K562 (cell line): ENCODE data around the gene LMBR1L. TPM values are rescaled to one million over a fixed set of nuclear protein-coding genes. Genes with fewer than 3 reads are reported as not detected.
"Not testable (repeated sequence)": the region's sequence is repeated elsewhere in the genome, so short reads cannot be mapped to it uniquely, and the experiment has no call there.

ENCODE experiments used
- ATAC-seq: fragments of 200-7000 bp; cut with Tn5 transposase; 3 replicates; pipeline ENCODE4 v1.9.1; 2020; ENCODE audit warnings: moderate library complexity
- BruUV-seq: library from RNA; stranded (reverse); fragments of 400-500 nt; replicated peaks from 2 replicates; lab custom pipeline; 2021; lab: Mats Ljungman, UMichigan
- CTCF ChIA-PET: fragments of 300-600 bp; formaldehyde crosslinking; extraction: SDS; loops from one replicate; lab custom pipeline; 2021; ENCODE audit warnings: low intra/inter-chr PET ratio; lab: Yijun Ruan, JAX
- POLR2A ChIA-PET: fragments of 300-600, 350-650 bp; sonication (Branson Sonifier 250); formaldehyde crosslinking; extraction: SDS; loops from one replicate; lab custom pipeline; 2021; ENCODE audit warnings: antibody characterized with exemption, inconsistent platforms; lab: Yijun Ruan, JAX
- DNase-seq, 4 experiments: peaks; one replicate each; pipeline versions ENCODE4 v3.0.0 to v3.0.0-alpha.2; 2011 to 2018; ENCODE audit warnings: low spot score in 3 of 4, mixed read lengths in 3 of 4; ENCODE audit errors: extremely low read depth in 1 of 4
- FAIRE-seq: peaks from 2 replicates; lab custom pipeline; 2011; peaks lifted over from hg19 to GRCh38; lab: Jason Lieb, UNC
- H2AFZ ChIP-seq: 2 replicates; pipeline ENCODE4 v1.6.0; 2011; ENCODE audit warnings: low read depth, low read length, control low read depth, inconsistent platforms
- H3K27ac ChIP-seq: fragments of 200-600 bp; 3 replicates; pipeline ENCODE4 v1.8.0; 2011; ENCODE audit warnings: low read depth, mild to moderate bottlenecking, control low read depth, inconsistent platforms, low read length, moderate library complexity, mixed read lengths; ENCODE audit errors: extremely low read depth
- H3K27me3 ChIP-seq, 2 experiments: fragments of 300-600 bp in 1 of 2; 2 replicates in 1 of 2; 3 replicates in 1 of 2; pipeline versions ENCODE4 v1.6.0 to v1.8.0; 2011; ENCODE audit warnings: inconsistent platforms in 2 of 2, low read length in 2 of 2, mild to moderate bottlenecking in 1 of 2, mixed read lengths in 1 of 2, moderate library complexity in 1 of 2; ENCODE audit not compliant: control insufficient read depth in 2 of 2, insufficient read depth in 2 of 2
- H3K36me3 ChIP-seq: fragments of 300-600 bp; 3 replicates; pipeline ENCODE4 v1.8.0; 2011; ENCODE audit warnings: mild to moderate bottlenecking, low read length, inconsistent platforms; ENCODE audit not compliant: control insufficient read depth, insufficient read depth
- H3K4me1 ChIP-seq, 2 experiments: fragments of 200-600 bp in 1 of 2; replicated peaks in 1 of 2; 2 replicates in 1 of 2; 3 replicates in 1 of 2; pipeline versions ENCODE4 v1.5.1 to v1.8.0; 2011; ENCODE audit warnings: inconsistent platforms in 2 of 2, low read length in 2 of 2, mild to moderate bottlenecking in 1 of 2, mixed read lengths in 1 of 2, moderate library complexity in 1 of 2; ENCODE audit not compliant: control insufficient read depth in 2 of 2, insufficient read depth in 2 of 2
- H3K4me2 ChIP-seq: 2 replicates; pipeline ENCODE4 v1.6.1; 2011; ENCODE audit warnings: low read length, control low read depth, inconsistent platforms, mixed read lengths; ENCODE audit not compliant: insufficient read depth
- H3K4me3 ChIP-seq: fragments of 200-600 bp; sonication (generic), shearing (Covaris generic); 2 replicates; pipeline ENCODE4 v1.5.1; 2016; ENCODE audit warnings: control low read depth, inconsistent platforms
- H3K79me2 ChIP-seq: fragments of 200-600 bp; 3 replicates; pipeline ENCODE4 v1.8.0; 2011; ENCODE audit warnings: low read length, inconsistent platforms; ENCODE audit not compliant: control insufficient read depth, insufficient read depth
- H3K9ac ChIP-seq, 2 experiments: 2 replicates each; pipeline versions ENCODE4 v1.6.0 to v1.6.1; 2011; ENCODE audit warnings: low read depth in 2 of 2, low read length in 2 of 2, control low read depth in 1 of 2, inconsistent platforms in 1 of 2, mild to moderate bottlenecking in 1 of 2, mixed read lengths in 1 of 2; ENCODE audit not compliant: insufficient read depth in 1 of 2
- H3K9me1 ChIP-seq: one replicate; pipeline ENCODE4 v1.6.0; 2011; ENCODE audit warnings: inconsistent platforms, mild to moderate bottlenecking, low read length, moderate library complexity; ENCODE audit not compliant: control insufficient read depth, insufficient read depth
- H3K9me3 ChIP-seq: replicated peaks from 2 replicates; pipeline ENCODE4 v1.5.1; 2011; ENCODE audit warnings: low read depth, low read length, inconsistent platforms; ENCODE audit not compliant: control insufficient read depth, insufficient read depth
- H4K20me1 ChIP-seq: replicated peaks from 2 replicates; pipeline ENCODE4 v1.6.1; 2011; ENCODE audit warnings: low read length, inconsistent platforms, mixed read lengths; ENCODE audit not compliant: control insufficient read depth, insufficient read depth
- BCLAF1 ChIP-seq, 2 experiments: fragments of 450-650 bp in 1 of 2; IDR thresholded peaks; 2 replicates each; pipeline ENCODE4 v1.6.1; 2011 to 2017; ENCODE audit warnings: low read depth in 2 of 2, antibody characterized with exemption in 1 of 2, borderline replicate concordance in 1 of 2, low read length in 1 of 2, mild to moderate bottlenecking in 1 of 2, mixed read lengths in 1 of 2; ENCODE audit not compliant: control insufficient read depth in 1 of 2
- POLR2A ChIP-seq: fragments of 450-650 bp; conservative IDR thresholded peaks from 2 replicates; pipeline ENCODE4 v1.6.1; 2016
- POLR2B ChIP-seq: fragments of 450-650 bp; IDR thresholded peaks from 2 replicates; pipeline ENCODE4 v1.6.1; 2018; ENCODE audit warnings: low read depth; ENCODE audit not compliant: partially characterized antibody
- RBFOX2 ChIP-seq: fragments of 200-400 bp; formaldehyde crosslinking; IDR thresholded peaks from 2 replicates; pipeline ENCODE4 v1.6.1; 2017; ENCODE audit warnings: low read depth, mild to moderate bottlenecking, low read length, moderate library complexity
- SUPT5H ChIP-seq: fragments of 450-650 bp; IDR thresholded peaks from 2 replicates; pipeline ENCODE4 v1.6.1; 2016
- THRAP3 ChIP-seq: fragments of 450-650 bp; IDR thresholded peaks from 2 replicates; pipeline ENCODE4 v1.6.1; 2016; ENCODE audit warnings: mild to moderate bottlenecking, inconsistent platforms, borderline replicate concordance
- WGBS: fragments of 100-300 bp; shearing (Covaris generic); methylation state at CpG from one replicate; pipeline ENCODE4 v1.1.6; 2016; ENCODE audit warnings: low coverage, mixed read lengths; ENCODE audit not compliant: insufficient coverage; ENCODE audit errors: missing lambda C conversion rate; 5-methylcytosine and 5-hydroxymethylcytosine counted together
- in situ Hi-C: fragments of 300-500 bp; cut with MboI; formaldehyde crosslinking; loops from 4 replicates; pipeline ENCODE4 v1.15.0; 2018; ENCODE audit warnings: inconsistent platforms, mixed read lengths
- intact Hi-C: fragments of 100-400 bp; cut with micrococcal nuclease; formaldehyde crosslinking; loops from 2 replicates; pipeline ENCODE4 v1.14.2; 2022
- polyA plus RNA-seq, 8 experiments: library from polyadenylated mRNA; depleted of rRNA in 4 of 8; stranded (reverse) in 5 of 8; unstranded in 3 of 8; fragments of >200 nt; fragmentation: Nextera tagmentation in 2 of 8; fragmentation: Illumina TruSeq in 1 of 8; extraction: Ambion mirVana in 2 of 8; extraction: Trizol in 1 of 8; gene quantifications; 2 replicates each; pipeline versions ENCODE4 v1.2.1 to v1.2.3, GENCODE V29; 2011 to 2014; ENCODE audit warnings: inconsistent platforms in 1 of 8, missing spikeins in 1 of 8
- total RNA-seq, 7 experiments: library from RNA; depleted of rRNA in 6 of 7; stranded (reverse); fragments of >200 nt in 6 of 7; fragmentation: Illumina TruSeq in 2 of 7; extraction: Trizol in 2 of 7; gene quantifications; 2 replicates each; pipeline versions ENCODE4 v1.2.1 to v1.2.3, GENCODE V29; 2011 to 2021; ENCODE audit warnings: low replicate concordance in 1 of 7

Gene LMBR1L
- total and polyA plus RNA-seq, 9 of the 15 experiments (the other 6 are each of a cell fraction or from before 2014, with no cell fraction given), result 2.5 to 57.0 (median 31.1) TPM

GRCh38 chr12:49127971-49128370, 17.3 kb upstream of the LMBR1L start:
- WGBS, result 95% methylated on average over 4 of the region's 8 CpGs
- Histone ChIP-seq H3K4me1 (peaks cover 13 to 23% of the 10 kb centered on the region in 2 experiments; a peak in 4 of 5 replicates), H3K79me2 (peaks cover 42% of the 10 kb centered on the region), H3K36me3 (peaks cover 39% of the 10 kb centered on the region), H4K20me1 (peaks cover 13% of the 10 kb centered on the region)
- H2AFZ ChIP-seq, FAIRE-seq, H3K27ac ChIP-seq, DNase-seq, H3K9me1 ChIP-seq, H3K4me2 ChIP-seq, in situ Hi-C loops, H3K4me3 ChIP-seq, H3K9ac ChIP-seq, intact Hi-C loops, ATAC-seq, H3K9me3 ChIP-seq, CTCF ChIA-PET, H3K27me3 ChIP-seq: not testable (repeated sequence)
- peak; percentile 60 for TF ChIP-seq SUPT5H
- TF ChIP-seq RBFOX2, result peak; percentile 41; the same call in 1 of the 2 replicates
- 0 out of 4 replicates have a peak, but pooled peaks of 1 of the 2 experiments have one; percentile 29 for TF ChIP-seq BCLAF1 (IDR thresholded peaks at IDR 0.05; ENCODE audit: borderline replicate concordance in 1 of 2, control insufficient read depth in 1 of 2, low read depth in 2 of 2, low read length in 1 of 2)
- peak; percentile 34 for TF ChIP-seq POLR2B
- peak; percentile 1 for TF ChIP-seq POLR2A
- TF ChIP-seq THRAP3, result 0 out of 2 replicates have a peak, but pooled peaks have one; percentile 67
- POLR2A ChIA-PET, result interaction anchor here (0.6 to 2.4 kb wide), 23 partner anchors 8 to 504 kb away, joined by 3 to 23 read pairs (median 4); partner anchors contain the start of genes LMBR1L and RHEBL1
- TSS peak; percentile 53 for BruUV-seq
